Fibroblast of lung (primary cell): ENCODE data around the gene SLC25A36. TPM values are rescaled to one million over a fixed set of nuclear protein-coding genes. Genes with fewer than 3 reads are reported as not detected.

Experiments used
- DNase-seq, 2 donors: peaks; one replicate each; pipeline versions ENCODE4 v3.0.0 to v3.0.0-alpha.2; 2010; ENCODE audit warnings: low read depth in 2 of 2
- H2AFZ ChIP-seq: 2 replicates; pipeline ENCODE4 v1.5.1; 2012; ENCODE audit warnings: low read length, control low read depth, inconsistent platforms
- H3K27ac ChIP-seq: 2 replicates; pipeline ENCODE4 v1.5.1; 2011; ENCODE audit warnings: low read length, control low read depth; ENCODE audit not compliant: insufficient read depth
- H3K27me3 ChIP-seq: 2 replicates; pipeline ENCODE4 v1.5.1; 2011; ENCODE audit warnings: mild to moderate bottlenecking, low read length; ENCODE audit not compliant: control insufficient read depth, insufficient read depth
- H3K36me3 ChIP-seq: 2 replicates; pipeline ENCODE4 v1.5.1; 2011; ENCODE audit warnings: low read length; ENCODE audit not compliant: control insufficient read depth, insufficient read depth
- H3K4me1 ChIP-seq: 2 replicates; pipeline ENCODE4 v1.5.1; 2011; ENCODE audit warnings: low read length; ENCODE audit not compliant: control insufficient read depth, insufficient read depth; ENCODE audit errors: extremely low read depth
- H3K4me2 ChIP-seq: 2 replicates; pipeline ENCODE4 v1.5.1; 2011; ENCODE audit warnings: low read length, control low read depth; ENCODE audit not compliant: insufficient read depth; ENCODE audit errors: extremely low read depth
- H3K4me3 ChIP-seq, 4 experiments: fragments of 200-600 bp in 1 of 4; sonication (generic) in 1 of 4; replicated peaks in 1 of 4; 2 replicates each; pipeline ENCODE4 v1.5.1; 2011 to 2016; ENCODE audit warnings: low read length in 4 of 4, low read depth in 3 of 4, mild to moderate bottlenecking in 3 of 4, control low read depth in 2 of 4, inconsistent platforms in 1 of 4, mixed read lengths in 1 of 4; ENCODE audit not compliant: insufficient read depth in 1 of 4; ENCODE audit errors: control extremely low read depth in 1 of 4
- H3K79me2 ChIP-seq: 2 replicates; pipeline ENCODE4 v1.5.1; 2012; ENCODE audit warnings: mild to moderate bottlenecking, low read length, inconsistent platforms; ENCODE audit not compliant: control insufficient read depth, insufficient read depth
- H3K9ac ChIP-seq: 2 replicates; pipeline ENCODE4 v1.5.1; 2011; ENCODE audit warnings: mild to moderate bottlenecking, low read length, control low read depth; ENCODE audit not compliant: insufficient read depth
- H3K9me3 ChIP-seq: 2 replicates; pipeline ENCODE4 v1.5.1; 2012; ENCODE audit warnings: low read depth, low read length; ENCODE audit not compliant: control insufficient read depth, insufficient read depth
- H4K20me1 ChIP-seq: 2 replicates; pipeline ENCODE4 v1.5.1; 2011; ENCODE audit warnings: low read length; ENCODE audit not compliant: control insufficient read depth, insufficient read depth; ENCODE audit errors: extremely low read depth
- EZH2 ChIP-seq: IDR thresholded peaks from 2 replicates; pipeline ENCODE4 v1.5.1; 2012; ENCODE audit warnings: low read length, control low read depth, mild to moderate bottlenecking; ENCODE audit errors: missing control alignments
- polyA plus RNA-seq, 2 donors: library from polyadenylated mRNA; depleted of rRNA in 1 of 2; stranded (reverse) in 1 of 2; unstranded in 1 of 2; fragments of >200 nt; gene quantifications; 2 replicates each; pipeline ENCODE4 v1.2.1, GENCODE V29; 2011 to 2012; ENCODE audit warnings: missing spikeins in 1 of 2
- total RNA-seq: library from RNA; depleted of rRNA; stranded (reverse); fragments of >200 nt; gene quantifications from 2 replicates; pipeline ENCODE4 v1.2.1, GENCODE V29; 2014
- TF ChIP-seq, protein P1 (sequence below), 2 donors: IDR thresholded peaks in 1 of 2; conservative IDR thresholded peaks in 1 of 2; 1 replicate in 1 of 2; 2 replicates in 1 of 2; pipeline ENCODE4 v1.5.1; 2011 to 2012; ENCODE audit warnings: low read length in 2 of 2, control low read depth in 1 of 2, inconsistent platforms in 1 of 2, low read depth in 1 of 2, mild to moderate bottlenecking in 1 of 2

Gene SLC25A36
- total and polyA plus RNA-seq, 2 donors (not counting 1 experiment from before 2014, with no cell fraction given): 53.6 to 78.6 TPM

DNA sequence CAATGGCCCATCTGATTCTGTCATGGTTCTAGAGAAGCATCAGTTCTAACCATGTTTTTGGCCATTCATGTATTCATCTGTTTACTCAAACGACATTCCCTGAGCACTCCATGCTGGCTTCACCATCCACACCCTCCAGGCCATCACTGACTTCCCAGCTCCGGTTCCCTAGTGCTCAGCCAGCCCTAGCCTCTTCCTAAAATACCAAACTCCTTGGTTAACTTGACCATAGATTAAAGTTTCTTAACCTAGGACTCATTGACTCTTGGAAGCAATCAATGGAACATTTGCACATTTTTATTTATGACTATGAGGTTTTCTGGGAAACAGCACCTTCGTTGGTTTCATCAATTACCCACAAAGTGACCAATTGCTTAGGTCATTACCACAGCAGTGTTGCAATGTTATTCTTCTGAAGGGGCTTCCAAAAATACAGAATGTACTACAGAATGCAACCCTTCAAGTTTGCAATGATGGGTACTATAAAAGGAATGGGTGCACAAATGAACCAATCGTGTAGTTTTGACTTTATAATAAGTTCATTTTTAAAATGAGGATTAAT, 27.2 kb upstream of the SLC25A36 start:
- no peaks in the 10 kb centered on the region for H3K4me1 ChIP-seq

DNA sequence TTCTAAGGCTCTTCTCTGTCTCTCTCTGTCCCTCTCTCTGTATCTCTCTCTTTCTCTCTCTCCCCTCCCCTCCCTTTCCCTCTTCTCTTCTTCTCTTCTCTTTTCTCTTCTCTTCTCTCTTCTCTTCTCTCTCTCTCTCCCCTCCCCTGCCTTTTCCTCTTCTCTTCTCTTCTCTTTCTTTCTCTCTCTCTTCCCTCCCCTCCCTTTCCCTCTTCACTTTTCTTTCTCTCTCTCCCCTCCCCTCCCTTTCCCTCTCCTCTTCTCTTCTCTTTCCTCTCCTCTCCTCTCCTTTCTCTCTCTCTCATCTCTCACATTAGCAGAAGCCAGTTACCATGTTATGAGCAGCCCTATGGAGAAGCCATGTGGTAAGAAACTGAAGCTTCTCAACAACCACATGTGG, 25.0 kb upstream of the SLC25A36 start:
- Histone ChIP-seq H3K9ac (no peak overlapping the region), H3K9me3 (no peaks in the 10 kb centered on the region), H3K27me3 (no peaks in the 10 kb centered on the region), H2AFZ (no peak overlapping the region), H3K79me2 (no peaks in the 10 kb centered on the region), H4K20me1 (no peaks in the 10 kb centered on the region), H3K27ac (no peak overlapping the region), H3K4me1 (no peaks in the 10 kb centered on the region), H3K4me3 (no peak overlapping the region), H3K4me2 (no peak overlapping the region), H3K36me3 (no peaks in the 10 kb centered on the region)
- DNase-seq: no peak
- no peak for TF ChIP-seq EZH2
- TF ChIP-seq, protein P1, sequence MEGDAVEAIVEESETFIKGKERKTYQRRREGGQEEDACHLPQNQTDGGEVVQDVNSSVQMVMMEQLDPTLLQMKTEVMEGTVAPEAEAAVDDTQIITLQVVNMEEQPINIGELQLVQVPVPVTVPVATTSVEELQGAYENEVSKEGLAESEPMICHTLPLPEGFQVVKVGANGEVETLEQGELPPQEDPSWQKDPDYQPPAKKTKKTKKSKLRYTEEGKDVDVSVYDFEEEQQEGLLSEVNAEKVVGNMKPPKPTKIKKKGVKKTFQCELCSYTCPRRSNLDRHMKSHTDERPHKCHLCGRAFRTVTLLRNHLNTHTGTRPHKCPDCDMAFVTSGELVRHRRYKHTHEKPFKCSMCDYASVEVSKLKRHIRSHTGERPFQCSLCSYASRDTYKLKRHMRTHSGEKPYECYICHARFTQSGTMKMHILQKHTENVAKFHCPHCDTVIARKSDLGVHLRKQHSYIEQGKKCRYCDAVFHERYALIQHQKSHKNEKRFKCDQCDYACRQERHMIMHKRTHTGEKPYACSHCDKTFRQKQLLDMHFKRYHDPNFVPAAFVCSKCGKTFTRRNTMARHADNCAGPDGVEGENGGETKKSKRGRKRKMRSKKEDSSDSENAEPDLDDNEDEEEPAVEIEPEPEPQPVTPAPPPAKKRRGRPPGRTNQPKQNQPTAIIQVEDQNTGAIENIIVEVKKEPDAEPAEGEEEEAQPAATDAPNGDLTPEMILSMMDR (conservative IDR thresholded peaks at IDR 0.05 in 1 of 2, IDR thresholded peaks at IDR 0.05 in 1 of 2; ENCODE audit: low read depth in 1 of 2, low read length in 2 of 2): no peak

More for the DNA sequence above, 27.2 kb upstream of the SLC25A36 start:
- H3K9me3 ChIP-seq: no peaks in the 10 kb centered on the region
- H3K4me3 ChIP-seq: no peak overlapping the region
- H4K20me1 ChIP-seq: no peaks in the 10 kb centered on the region
- peak; percentile 12 to 18 for DNase-seq
- H3K79me2 ChIP-seq: no peaks in the 10 kb centered on the region
- no peak overlapping the region for H3K9ac ChIP-seq
- no peak overlapping the region for H3K4me2 ChIP-seq
- TF ChIP-seq, protein P1 (conservative IDR thresholded peaks at IDR 0.05 in 1 of 2, IDR thresholded peaks at IDR 0.05 in 1 of 2; ENCODE audit: low read depth in 1 of 2, low read length in 2 of 2): no peak
- TF ChIP-seq EZH2: no peak
- no peak overlapping the region for H3K27ac ChIP-seq
- no peak overlapping the region for H2AFZ ChIP-seq
- H3K27me3 ChIP-seq: no peaks in the 10 kb centered on the region
- H3K36me3 ChIP-seq: no peaks in the 10 kb centered on the region

DNA sequence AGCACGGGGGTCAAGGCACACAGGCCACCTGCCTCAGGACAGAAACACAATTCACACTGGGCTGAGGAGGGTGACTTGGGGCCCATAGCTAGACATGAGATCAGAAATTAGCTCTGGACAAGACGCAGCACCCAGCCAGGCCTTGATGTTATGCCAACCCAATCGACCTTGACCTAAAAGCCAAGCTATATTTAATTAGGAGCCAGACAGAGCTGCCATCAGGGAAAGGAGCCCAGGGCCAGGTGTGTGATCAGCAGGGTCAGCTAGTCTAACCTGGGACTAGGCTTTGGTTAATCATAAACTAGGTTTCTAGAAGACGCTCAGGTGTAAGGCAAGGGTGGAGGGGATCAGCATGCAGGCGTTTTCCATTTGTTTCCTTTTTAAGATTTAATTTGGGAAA, 23.9 kb upstream of the SLC25A36 start:
- H3K36me3 ChIP-seq: no peaks in the 10 kb centered on the region
- DNase-seq: no peak
- H3K4me1 ChIP-seq: no peaks in the 10 kb centered on the region
- no peak overlapping the region for H3K9ac ChIP-seq
- H3K27ac ChIP-seq: no peak overlapping the region
- TF ChIP-seq EZH2: no peak
- TF ChIP-seq, protein P1 (conservative IDR thresholded peaks at IDR 0.05 in 1 of 2, IDR thresholded peaks at IDR 0.05 in 1 of 2; ENCODE audit: low read depth in 1 of 2, low read length in 2 of 2): no peak
- no peak overlapping the region for H3K4me2 ChIP-seq
- no peak overlapping the region for H2AFZ ChIP-seq
- H3K4me3 ChIP-seq: no peak overlapping the region
- H4K20me1 ChIP-seq: no peaks in the 10 kb centered on the region
- H3K79me2 ChIP-seq: no peaks in the 10 kb centered on the region
- no peaks in the 10 kb centered on the region for H3K27me3 ChIP-seq
- no peaks in the 10 kb centered on the region for H3K9me3 ChIP-seq
